Cortex of kidney (tissue), 1 donor: ENCODE data around the gene MOB3B.

Experiments
- DNase-seq: peaks from one replicate; lab custom pipeline; 2025; lab: John Stamatoyannopoulos, UW

Gene MOB3B

DNA sequence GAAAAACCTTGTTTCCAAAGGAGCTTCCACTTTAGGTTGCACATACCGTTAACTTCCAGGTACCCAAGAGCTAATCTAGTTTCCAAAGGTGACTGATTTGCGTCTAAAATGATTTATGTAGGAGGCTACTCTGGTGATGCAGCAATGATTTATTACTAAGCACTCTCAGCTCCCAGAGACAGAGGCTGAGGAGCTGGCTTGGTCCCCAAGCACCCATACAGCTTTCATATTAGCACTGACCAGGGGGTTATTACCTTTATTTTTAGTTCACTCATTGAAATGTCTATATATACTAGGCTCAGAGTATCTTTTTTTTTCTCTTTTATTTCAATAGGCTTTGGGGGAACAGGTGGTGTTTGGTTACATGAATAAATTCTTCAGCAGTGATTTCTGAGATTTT lies 141.5 kb downstream of the MOB3B start:
- DNase-seq, result no peak

DNA sequence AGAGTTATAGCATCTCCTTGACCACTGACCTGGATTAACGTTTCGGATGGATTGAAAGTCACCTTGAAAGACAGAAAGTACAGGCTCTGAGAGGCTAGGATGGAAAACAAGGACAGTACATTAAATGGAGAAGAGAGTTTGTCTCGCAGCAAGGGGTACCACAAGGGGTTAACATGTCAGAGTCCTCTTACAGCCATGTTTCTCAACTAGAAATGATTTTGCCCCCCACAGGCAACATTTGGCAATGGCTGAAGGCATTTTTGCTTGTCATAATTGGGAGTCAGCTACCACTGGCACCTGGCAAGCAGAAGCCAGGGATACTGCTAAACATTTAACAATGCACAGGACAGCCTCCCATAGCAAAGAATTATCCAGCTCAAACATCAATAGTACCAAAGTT lies 141.9 kb downstream of the MOB3B start:
- DNase-seq, result no peak

DNA sequence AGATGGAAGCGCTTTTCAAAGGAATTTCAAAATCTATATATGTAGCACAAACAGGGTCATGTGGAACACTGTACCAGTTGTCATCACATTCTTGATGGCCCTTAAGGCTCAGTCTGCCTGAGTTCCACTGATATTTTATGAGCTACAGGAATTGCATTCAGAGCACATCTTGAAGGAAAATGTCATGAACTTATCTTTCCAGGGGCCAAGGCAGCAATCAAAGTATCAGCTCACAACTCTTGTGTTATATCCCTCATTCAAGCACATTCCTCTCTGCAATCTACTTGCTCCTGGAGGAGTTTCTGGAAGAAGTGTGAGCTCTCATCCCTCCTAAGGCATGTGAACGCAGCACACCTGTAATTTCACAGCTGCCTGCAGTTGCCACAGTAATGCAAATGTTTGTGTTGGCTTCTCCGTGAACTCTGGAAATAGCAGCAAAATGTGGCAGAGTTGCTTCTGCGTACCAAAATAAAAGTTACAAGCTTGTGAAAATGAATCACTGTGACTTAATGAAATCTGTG lies 143.0 kb downstream of the MOB3B start:
- no peak for DNase-seq

DNA sequence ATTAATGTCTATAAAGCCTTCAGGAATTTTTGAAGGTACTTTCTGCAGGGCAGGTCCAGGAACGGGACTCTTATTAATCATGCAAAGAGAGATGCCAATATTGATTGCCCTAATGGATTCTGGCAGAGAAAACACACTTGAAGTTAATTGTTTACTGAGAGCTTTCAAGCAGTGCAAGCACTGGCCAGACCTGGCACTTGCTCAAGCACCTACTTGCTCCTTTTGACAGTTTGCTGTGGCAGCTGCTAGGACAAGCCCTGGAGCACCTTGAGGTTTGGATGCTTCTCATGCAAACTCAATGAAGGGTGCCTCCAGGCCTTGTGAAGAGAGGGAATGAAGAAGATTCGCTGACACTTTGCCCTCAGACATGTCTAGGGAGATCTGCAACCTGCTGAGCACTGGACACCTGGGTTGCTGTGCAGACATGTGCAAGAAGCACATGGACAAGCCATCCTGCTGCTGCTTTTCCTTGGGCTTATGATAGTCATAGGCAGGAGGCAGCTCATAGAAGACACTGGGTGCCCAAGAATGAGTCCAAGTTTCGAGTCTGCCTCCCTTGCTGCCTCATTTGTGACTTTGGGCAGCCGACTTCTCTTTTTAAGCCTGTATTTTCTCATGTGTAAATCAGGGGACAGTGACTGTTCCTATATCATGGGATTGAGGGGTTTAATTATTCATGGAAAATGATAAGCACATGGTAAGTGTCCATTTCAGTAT lies 143.8 kb downstream of the MOB3B start:
- DNase-seq, result no peak

DNA sequence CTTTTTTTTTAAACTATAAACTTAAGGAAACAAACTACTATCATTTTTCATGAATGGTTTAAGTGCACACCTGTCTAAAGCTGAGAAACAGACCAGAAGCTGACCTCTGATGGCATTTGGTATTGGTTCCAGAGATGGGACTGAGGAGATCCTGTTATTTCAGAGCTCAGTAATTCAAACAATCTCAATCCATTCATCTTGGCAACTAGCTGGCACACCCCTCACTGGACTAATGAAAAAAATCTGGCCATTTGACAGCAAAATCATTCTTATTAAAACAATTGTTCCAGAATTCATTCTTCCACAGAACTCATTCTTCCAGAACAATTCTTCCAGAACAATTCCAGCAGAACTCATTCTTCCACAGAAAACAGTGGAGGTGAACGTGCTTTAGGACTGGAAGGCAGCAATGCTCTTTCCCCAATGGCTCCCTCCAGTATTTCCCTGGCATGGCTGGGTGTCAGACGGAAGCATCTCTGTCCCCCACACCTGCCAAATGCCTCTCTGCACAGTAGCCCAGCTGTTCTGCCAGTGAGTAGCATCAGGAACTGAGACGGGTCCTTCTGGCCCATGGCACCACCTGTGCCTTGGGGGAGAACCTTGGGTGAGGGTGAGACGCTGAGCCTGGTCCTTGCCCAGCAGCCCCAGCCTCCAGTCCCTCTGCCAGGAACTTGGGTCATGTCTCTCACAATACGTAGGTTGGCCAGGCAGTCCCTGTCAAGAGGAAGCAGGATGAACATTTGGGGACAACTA lies 145.2 kb downstream of the MOB3B start:
- DNase-seq, result no peak

DNA sequence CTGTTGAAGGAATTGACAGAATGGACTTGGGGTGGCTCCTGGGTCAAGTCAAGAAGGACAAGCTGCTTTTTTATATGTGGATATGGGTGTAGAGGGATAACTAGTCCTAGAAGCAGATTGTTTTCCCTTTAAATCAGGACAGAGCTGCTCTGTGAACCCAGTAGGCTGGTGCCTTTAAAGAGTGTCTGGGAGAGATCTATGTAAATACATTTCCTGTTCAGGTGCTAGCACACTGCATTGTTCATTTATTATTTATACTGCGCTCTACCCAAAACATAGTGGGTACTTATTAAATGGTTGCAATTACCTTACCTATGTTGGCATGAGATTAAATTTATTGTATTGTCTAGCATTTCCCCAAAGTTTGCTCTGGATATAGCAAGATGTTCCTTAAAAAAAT lies 146.1 kb downstream of the MOB3B start:
- DNase-seq, result no peak

DNA sequence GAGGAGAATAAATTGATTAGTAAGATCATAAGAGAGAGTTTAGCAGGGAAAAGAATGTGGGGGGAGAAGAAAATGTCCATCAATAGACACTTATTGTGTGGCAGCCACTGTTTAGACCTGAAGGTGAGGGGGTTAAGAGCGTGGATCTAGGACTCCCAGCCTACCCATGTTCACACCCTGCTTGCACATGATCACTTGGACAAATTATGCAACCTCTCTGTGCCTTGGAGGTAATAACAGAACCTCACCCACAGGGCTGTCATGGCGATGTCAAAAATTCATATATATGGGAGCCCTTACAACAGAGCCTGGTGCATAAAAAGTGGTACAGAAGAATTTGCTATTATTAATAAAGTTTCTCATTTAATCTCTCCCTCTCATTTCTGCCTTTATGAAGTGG lies 146.6 kb downstream of the MOB3B start:
- no peak for DNase-seq

DNA sequence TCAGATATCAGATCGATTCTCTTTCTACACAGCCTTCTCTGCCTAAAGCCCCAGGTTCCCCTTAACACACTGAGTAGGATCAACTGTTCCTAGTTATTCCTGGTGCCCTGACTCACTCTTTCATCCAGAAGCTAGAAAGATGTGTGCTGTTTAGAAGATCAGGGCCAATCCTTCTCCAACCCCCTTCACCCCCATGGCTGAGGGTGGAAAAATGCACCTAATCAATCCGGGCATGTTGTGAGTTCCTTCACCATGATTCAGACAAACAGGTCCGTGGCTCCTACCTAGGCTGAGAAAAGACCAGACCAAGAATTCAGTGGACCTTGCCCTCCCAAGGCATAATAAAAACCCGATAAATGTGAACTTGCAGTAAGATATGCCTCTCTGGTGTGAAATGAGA lies 147.3 kb downstream of the MOB3B start:
- no peak for DNase-seq

DNA sequence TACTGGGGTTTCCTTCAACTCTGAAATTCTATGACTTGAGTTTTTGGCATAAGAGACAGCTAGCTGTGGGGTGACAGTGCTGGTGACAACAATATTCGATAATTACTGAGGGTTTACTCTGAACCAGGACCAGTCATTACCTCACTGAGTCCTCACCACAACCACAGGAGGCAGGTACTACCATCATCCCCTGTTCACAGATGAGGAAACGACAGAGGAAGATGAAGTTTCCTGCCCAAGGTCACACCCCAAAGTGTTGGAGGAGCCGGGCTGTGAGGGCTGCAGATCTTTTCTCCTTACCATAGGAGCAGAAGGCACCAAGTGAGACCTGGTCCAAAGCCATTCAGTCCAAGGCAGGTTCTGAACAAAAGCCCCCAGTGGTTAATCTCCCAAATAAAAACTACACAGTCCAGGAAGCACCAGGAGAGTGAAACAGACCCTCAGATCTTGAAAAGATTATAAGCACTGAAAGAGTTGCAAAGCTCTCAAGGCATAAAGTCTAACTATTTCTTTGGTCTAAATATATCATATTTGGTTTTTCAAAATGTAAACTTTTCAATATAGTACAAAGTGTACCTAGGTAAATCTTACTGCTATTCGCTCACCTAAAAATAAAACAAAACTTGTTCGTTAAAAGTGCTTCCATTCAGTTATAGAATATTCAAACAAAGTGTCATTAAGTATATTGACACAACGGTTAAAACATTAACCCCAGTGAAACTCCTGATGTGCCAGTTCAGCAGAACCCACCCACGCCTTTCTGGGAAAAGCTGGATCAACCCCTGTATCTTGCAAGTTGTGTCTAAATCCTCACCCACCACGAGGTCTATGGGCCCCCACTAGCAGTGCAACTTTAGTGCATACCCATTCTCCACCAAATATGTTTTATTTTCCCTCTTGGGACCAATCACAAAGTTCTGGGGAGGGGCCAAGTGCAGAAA lies 150.0 kb downstream of the MOB3B start:
- DNase-seq, result no peak

DNA sequence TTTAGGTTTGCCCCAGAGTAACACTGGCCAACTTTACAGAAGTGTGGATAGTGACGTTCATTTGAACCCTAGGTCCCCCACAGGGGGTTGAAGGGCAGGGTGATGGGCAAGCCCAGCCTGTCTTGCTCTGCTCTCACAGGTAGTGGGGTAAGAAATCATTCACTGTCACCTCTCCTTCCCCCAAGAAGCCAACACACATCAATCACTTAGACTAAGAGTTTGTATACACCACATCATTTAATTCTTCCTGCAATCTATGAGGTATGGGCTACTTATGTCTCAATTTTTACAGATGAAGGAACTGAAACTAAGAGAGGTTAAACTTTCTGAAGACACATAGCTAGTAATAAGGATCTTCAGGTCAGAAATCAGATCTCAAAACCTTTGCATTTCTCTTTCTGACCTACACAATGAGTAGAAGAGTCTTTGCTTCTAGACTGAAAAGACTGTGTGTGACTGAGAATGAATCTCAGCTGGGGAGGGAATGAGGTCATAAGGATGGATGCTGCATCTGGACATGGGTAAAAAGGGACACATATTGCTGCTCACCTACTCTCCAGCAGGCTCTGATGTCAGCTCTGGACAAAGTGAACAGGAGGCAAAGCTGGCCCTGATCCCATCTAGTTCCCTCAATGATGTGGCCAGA lies 151.7 kb downstream of the MOB3B start:
- no peak for DNase-seq

DNA sequence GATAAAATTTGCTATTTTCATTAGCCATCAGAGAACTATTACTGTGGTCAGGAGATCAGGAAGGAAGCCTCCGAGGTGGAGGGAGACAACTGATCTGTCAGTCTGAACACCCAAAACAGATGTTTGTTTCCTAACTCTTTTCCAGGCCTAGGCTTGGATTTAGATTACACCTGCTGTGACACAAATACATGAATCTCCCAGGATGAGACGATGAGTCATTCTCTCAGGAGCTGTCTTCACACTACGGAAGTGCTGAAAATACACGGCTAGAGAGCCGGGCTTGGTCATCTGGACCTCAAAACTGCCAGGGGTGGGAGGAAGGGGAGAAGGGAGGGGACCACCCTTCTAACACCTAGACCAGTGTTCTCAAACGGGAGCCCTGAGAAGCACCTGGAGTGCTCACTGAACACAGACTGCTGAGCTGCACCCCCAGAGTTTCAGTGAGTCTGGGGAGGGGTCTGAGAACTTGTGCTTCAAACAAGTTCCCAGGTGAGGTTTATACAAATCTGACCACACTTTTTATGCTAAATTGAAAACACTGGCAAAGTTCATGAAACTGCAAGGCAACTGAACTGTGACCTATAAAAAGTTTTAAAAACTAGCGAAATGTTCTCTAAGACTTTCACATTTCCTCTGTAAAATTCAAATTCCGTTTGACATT lies 152.3 kb downstream of the MOB3B start:
- no peak for DNase-seq

DNA sequence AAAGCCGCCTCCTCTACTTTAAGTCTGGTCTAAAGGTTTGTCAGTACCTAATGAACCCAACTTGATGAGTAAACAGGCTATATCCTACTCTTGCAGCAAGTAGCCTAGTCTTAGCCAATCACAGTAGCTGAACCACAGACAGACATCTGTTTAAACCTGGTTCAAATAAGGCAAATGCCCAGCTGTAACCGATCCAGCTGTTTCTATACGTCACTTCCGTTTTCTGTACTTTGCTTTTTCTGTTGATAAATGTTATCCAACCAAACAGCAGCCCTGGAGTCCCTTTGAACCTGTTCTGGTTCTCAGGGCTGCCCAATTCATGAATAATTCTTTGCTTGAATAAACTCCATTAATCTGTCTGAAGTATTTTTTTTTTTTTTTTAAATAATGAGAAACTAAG lies 155.8 kb downstream of the MOB3B start:
- DNase-seq, result no peak

DNA sequence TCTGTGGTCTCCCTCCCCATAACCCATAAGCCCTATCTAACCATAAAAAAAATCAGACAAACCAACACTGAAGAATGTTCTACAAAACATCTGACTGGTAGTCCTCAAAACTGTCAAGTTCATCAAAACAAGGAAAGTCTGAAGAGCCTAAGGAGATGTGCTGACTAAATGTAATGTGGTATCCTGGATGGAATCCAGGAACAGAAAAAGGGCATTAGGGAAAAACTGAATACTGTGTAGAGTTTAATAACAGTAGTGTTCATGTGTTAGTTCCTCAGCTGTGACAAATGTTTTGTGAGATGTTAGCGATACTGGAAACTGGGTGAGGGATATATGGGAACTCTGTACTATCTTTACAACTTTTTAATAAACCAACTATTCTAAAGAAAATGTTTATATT lies 157.0 kb downstream of the MOB3B start:
- DNase-seq, result no peak

DNA sequence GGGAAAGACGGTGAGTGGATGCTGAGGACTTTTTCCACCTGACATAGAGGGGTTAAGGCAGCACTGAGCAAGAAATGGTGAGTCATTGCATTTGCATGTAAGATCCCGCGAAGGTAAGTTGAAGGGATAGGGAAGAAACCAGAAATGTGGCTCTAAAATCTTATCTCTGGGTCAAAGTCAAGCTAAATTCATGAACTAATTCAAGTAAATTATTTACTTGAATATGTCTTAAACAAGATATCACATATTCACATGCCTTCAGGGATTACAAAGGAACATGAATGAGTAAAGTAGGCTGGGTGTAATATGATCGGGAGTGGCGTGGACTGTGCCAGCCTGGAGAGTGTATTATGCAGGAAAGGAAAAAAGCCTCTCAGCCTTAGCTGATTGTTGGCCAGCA lies 158.2 kb downstream of the MOB3B start:
- no peak for DNase-seq

DNA sequence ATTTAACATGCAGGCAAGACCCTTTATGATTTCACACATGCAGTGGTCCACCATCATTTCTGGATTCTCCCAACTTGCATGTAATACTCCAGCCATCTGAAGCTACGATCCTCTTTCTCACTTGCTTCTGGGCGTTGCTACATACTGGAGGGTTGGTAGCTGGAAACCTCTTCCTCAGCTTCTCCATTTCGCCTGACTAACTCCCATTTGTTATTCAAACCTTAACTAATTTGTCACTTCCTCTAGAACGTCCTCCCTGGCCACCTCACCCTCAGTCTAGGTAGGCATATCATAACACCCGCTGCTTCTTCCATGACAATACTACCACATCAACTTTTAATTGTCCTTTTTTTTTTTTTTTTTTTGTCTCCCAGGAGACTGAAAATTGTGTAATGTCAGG lies 160.0 kb downstream of the MOB3B start:
- DNase-seq, result no peak

DNA sequence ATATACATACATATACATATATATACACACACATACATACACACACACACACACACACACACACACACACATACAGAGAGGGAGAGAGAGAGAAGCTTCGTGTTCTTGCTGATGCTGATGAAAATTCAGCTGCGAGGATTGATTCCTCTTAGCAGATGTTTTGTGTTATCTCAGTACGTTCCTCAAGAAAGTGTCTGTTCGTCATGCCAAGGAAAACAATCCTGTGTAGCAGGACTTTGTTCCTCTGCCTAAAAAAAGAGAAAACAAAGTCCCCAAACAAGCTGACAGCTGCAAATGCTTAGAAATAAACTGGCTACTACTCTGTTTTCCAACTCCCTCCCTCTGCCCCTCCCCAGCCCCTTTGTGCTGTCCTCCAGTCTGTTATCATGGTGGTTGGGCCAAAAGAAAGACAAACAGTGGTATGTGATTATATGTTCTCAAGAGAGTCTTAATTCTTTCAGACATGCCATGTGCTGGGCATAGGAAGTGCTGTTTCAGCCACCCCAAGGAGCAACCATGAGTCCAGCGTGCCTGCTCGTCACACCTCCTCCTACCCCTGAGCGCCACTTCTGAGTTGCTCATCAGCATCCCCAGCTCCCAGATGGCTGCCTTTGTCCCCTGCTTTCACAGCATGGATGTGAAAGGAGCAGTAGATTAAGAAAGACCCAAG lies 161.2 kb downstream of the MOB3B start:
- no peak for DNase-seq

DNA sequence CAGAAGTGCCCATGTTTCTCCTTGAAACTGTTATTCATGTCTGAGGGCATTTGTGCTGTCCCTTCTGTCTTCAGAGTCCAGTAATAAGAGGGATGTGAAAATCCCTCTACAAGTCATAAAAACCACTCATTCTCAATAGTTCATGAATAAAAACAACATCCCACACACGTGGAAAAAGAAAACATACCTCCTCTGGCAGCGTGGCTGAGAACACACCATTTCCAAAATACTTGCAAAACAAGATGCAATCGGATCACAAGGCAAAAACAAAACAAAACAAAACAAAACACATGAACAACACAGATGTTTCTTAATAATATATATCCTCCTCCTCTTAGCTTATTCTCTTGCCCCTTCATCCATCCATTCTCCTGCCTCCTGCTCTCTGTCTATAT lies 161.7 kb downstream of the MOB3B start:
- DNase-seq, result no peak

DNA sequence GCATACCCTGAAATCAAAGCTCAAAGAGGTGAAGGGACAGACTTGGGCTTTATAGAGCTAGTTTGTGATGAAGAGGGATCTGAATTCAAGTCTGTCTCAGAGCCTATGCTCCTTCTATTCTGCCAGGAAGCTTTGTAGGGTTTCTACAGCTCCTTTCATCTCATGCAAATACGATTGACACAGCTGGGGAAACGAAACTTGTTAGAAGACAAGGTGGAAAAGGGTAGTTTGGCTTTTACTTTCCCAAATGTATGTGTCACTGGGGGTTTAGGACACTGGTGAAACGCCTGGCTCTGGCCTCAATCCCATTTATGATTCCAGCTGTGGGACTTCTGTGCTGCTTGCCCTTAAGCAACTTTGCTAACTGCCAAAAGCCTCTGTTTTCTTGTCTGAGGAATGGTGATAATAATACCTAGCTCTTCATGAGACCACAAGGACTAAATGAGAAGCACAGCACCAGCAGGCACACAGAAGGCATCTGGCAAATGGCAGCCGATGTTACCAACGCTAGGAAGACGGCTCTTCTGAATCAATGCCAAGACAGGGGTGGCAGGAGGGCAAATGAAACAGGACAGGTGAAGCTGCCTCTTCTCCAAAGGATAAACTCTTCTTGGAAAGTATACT lies 162.3 kb downstream of the MOB3B start:
- DNase-seq, result no peak

DNA sequence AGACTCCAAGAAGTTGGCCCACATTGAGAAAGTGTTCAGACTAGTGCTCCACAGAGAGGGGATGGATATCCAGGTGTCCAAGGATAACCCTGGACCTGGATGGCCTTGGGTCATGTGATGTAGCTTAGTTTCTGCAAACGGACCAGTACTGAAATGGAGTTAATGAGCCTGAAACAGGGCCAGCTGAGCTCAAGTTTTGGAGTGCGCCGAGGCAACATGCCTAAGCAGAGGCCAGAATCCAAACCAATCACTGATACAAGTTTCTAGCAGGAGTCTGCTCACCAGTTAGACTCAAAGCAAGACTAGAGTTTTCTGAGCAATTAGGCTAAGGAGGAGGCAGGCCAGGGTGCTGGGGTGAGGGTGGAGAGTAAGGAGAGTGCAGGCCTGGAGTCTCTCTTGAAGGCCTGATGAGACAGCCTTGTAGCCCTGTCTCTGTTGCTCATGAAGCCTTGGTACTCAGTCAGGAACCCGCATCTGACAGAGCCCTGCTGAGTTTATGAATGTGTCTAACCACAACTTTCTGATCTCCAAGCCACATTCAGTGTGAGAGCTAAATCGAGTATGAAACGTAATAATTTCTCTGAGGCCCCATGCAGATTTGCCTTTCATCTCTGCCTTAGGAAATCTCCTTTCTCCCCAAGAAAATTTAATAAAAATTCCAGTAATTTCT lies 163.8 kb downstream of the MOB3B start:
- DNase-seq, result no peak
